GM19025 (cell line): ENCODE measurements around the gene CRK.

Experiments
- ATAC-seq: cut with Tn5 transposase; IDR thresholded peaks from one replicate; pipeline ENCODE4 v1.9.1; 2021; ENCODE audit warnings: mild to moderate bottlenecking, low read depth, moderate library complexity; ENCODE audit not compliant: unreplicated experiment

Gene CRK

DNA sequence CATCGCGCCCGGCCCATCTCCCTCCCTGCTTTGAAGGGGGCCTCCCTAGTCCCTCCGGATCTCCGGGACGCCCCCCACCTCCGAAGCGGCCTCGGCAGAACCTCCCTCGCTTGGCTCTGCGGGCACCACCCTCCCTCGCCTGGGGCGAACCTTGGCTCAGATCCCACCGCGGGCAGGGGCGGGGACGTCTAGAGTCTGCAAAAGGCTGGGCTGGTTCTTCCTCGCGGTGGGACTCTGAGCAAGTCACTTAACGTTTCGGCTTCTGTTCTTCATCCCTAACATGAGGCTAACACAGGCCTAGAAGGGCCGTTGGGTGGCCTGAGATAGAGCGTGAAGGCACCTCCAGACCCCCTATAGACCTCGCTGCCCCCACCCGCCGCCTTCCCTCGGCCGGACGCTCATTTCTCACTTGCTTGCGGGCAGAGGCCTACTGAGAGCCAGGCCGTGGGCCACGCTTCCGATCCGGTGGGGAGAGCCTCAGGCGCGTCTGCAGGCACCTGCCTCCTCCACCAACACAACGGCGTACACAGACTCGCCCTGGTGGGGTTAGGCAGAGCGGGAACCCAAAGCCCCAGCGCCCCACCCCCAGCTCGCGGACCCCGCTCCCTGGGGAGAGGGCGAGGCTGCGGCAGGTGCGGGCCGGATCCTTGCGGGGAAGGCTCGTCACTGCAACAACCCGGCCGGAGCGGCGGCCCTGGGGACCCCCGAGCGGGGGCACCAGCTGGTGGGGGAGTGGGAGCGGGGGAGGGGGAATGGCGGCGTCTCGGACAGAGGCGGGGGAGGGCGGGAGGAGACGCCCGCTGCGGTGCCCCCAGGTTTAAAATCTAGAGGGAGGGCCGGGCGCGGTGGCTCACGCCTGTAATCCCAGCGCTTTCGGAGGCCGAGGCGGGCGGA is 31.0 kb upstream of the CRK start:
- no peak for ATAC-seq

DNA sequence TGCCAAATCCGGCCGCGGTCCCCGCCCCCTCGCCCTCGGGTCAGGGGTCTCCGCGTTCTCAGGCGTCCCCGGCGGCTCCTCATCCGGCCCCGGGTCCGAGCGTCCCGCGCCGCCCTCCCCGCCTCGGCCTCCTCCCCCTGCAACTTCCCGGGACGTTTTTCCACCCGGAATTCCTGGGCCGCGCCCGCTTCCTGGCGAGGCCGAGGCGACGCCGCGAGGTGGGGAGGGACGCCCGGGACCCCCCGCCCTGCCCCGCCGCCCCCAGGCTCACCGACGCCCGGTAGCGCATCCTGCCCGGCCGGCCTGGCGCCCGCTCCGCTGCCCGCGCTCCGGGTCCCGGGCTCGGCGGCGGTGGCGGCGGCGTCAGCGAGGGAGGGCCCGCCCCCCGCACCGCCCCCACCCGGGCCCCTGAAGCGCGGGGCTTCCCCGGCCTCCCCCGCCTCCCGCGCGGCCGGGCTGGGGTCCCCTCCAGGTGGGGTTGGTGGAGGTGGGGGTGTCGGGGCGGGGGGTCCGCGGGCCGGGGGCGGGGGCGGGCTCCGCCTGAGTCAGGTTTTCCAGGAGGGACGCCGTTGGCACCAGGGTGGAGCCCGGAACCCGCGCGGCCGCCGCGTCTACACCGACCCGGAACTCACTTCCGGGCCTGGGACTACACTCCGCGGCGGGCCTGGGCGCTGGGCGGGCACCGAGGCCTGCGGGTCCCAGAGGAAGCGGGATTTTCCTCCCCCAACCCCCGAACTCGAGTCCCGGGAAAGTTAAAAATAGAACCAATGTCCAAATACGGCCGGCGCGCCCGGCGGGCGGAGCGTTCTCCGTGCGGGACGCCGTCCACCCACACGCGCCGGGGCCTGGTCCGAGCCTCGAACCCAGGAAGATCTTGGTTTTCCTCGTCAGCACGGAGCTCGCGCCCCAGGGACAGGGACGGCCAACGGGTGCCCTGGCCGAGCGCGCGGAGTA is 29.7 kb upstream of the CRK start:
- peak; percentile 32 for ATAC-seq

DNA sequence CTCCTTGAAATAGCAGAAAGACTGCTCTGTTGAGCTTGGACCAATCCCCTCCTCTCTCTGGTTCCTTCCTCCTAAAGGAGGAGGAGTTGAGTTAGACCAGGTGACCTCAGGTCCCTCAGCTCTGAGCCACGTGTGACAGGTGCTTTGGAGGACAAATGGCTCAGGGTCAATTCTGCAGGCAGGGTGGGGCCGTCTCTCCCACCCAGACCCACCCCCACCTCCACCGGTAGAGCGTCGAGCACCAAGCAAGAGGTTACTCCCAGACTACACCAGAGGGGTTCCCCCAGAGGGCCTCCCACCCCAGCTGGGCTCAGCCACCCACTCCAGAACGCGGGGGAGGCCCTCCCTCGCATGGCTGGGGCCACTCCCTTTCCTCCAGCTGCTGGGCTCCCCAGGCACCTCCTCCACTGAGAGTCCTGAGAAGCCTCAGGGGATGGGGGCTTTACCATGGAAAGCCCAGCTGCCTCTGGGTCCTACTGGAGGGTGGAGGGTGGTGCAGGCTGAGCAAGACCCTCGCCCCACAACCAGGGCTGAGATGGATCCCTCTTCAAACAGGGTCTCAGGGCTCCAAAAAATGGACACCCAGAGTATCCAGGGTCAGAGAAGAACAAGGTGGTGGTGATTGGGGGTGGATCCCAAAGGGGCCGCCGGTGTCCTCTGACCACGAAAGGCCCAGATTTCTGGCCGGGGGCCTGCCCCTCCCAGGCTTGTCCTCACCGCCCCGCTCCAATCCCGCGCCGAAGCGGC is 28.8 kb upstream of the CRK start:
- ATAC-seq = peak; percentile 48

DNA sequence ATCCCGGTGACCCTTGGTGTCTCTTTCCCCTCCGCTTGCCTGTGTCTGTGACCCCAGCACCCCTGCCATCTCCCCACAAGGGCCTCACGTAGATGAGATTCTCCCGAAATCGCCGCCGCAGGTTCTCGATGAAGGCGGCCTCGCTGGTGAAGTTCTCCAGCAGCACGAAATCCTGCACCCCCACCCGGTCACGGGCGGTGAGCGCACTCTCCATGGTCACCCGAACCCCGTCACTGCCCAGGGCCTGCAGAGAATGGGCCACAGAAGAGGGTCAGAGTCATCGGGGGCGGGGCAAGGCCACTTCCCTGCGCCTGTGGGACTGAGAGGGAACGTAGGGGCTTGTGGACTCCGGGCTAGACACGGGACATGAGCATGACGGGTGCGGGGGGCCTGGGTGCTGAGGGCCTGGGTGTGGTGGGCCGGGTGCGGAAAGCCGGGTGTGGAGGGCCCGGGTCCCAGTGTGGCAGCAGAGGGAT is 28.1 kb upstream of the CRK start:
- ATAC-seq = no peak

DNA sequence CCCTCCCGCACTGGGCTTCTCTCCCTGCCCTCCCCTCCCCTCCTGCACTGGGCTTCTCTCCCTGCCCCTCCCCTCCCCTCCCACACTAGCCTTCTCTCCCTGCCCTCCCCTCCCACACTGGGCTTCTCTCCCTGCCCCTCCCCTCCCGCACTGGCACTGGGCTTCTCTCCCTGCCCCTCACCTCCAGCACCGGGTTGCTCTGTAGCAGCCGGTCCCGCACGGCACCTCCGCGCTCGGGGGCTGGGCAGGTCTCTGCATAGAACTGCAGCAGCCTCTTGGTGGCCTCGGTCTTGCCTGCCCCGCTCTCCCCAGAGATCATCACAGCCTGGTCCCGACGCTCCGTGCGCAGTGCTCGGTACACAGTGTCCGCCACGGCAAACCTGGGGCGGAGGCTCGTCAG is 26.6 kb upstream of the CRK start:
- no peak for ATAC-seq

DNA sequence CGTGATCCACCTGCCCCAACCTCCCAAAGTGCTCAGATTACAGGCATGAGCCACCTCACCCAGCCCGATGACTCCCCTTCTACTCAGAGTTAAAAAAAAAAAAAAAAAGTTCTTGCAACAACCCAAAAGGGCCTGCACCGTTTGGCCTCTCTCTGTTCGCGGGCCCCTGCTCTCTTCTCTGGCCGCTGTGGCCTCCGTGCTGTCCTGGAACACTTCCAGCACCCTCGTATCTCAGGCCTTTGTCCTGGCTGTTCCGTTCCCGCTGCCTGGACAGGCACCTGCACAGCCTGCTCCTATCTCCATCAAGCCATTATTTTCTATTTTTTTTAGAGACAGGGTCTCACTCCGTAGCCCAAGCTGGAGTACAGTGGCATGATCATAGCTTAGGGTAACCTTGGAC is 25.7 kb upstream of the CRK start:
- no peak for ATAC-seq

DNA sequence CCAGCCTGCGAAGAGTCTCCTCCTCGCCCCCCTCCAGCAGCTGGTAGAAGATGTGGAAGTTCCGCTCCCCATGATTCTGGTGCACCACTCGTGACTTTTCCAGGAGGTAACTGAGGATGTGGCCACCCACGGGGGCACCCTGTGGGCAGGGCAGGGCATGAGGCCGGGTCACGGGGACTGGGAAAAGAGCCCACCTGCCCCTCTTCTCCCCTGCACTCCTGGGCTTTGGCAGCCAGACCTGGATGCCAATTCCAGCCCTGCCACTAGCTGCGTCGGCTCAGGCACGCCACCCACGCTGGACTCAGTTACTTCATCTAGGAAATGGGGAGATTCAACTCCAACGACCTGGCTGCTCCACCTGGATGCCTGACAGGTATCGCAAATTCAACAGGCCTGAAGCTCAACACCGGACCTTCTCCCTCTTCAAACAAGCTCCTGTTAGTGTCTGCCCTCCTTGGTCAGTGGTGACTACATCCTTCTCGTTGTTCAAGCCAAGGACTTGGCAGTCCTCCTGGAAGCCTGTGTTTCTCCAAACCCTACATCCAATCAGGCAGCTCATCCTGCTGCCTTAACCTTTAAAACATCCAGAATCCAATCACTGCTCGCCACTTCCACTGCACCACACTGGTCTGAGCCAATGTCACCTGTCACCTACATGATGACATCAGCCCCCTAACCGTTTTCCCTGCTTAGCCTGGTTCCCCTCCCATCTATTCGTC is 24.9 kb upstream of the CRK start:
- no peak for ATAC-seq

DNA sequence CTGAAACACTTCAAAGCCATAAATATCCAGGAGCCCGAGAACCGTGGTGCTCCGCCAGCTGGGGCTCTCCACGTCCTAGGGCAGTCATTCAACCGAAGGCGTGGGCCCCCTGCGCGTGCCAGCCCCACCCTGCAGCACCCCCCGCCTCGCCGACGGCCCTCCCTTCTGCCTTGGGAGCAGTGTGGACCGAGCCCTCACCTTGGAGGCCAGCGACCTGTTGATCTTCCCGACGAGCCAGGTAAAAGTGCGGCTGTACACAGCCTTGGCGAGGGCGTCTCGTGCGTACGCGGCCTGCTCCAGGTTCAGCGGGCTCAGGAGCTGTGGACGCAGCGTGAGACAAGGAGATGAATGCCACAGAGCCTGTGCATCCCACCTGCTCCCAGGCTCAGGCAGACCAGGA is 22.4 kb upstream of the CRK start:
- no peak for ATAC-seq

DNA sequence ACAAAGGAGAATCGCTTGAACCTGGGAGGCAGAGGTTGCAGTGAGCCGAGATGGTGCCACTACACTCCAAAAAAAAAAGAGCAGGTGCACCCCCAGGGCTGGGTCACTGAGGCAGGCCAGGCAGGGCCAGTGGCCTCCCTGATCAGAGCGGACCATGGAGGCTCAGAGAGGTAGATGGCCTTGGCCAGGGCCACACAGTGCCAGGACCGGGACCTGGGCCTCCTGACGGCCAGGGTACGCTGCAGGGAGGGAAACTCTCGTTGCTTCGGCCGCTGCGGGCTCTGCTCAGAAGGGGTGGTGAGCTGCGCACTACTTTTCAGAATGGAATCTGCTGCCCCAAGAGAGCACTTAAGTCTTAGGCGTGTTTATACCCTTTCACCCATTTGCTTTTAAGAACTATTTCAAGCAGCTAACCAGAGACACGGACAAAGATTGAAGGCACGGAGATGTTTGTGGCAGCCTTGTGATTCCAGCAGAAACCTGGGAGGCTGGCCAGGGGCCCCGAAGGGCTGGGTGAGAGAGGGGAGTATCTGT is 19.4 kb upstream of the CRK start:
- no peak for ATAC-seq

DNA sequence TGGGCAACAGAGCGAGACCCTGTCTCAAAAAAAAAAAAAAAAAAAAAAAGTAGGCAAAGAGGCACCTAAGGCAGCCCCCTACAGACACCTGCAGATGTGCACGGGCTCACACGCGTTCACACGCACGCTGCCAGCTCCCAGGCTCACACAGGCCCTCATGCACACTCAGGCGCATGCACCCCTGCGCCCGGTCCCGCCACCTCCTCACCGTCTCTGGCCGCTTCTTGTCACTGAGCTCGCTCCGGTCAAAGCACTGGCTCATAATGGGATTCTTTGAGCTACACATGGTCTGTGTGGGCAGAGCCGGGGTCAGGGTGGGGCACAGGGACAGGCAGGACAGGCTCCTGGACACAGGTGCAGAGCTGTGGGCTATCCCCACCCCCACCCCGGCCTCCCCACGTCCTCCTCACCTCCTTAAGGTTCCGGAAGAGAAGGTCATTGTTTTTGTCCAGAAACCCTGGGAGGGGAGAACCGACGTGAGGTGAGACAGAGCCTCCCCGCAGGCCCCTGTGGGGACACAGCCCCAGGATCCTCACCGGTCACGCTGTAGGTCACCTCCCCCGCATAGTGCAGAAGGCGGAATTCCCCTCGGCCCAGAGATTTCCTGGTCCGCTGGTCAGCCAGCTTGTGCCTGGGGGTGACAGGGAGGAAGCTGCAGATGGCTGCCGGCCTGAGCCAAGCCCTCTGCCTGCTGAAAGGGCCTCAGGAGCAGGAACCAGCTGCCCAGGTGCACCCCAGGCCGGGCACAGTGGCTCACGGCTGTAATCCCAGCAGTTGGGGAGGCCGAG is 18.6 kb upstream of the CRK start:
- peak; percentile 67 for ATAC-seq

DNA sequence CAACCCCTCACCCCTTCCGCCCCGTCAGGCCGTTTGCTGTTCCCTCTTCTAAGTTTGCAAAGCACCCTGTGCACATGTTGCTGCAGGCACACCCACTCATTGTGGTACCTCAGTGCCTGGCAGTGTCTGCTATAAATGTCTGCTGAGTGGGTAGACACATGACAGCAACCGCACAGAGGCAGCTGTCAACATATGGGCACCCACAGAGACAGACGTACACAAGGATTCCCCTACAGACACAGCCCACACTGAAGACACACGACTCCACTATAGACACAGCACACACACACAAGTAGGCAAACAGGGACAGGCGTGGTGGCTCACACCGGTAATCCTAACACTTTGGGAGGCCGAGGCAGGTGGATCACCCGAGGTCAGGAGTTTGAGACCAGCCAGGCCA is 17.8 kb upstream of the CRK start:
- no peak for ATAC-seq

DNA sequence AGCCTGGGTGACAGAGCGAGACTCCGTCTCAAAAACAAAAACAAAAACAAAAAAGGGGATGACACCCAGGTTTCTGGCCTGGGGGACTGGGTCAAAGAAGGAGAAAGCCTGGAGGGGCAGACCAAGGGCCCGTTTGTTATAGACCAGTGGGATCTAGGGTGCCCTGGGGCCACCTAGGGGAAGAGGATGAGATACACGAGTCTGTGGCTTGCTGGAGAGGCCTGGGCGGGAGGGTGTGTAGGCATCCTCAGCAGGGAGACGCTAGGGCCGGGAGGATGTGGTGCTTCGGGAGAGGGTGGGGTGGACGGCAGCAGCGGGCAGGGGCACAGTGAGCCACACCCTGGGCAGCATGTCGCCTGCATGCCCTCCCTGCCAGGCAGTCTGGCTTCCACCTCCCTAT is 17.1 kb upstream of the CRK start:
- no peak for ATAC-seq

DNA sequence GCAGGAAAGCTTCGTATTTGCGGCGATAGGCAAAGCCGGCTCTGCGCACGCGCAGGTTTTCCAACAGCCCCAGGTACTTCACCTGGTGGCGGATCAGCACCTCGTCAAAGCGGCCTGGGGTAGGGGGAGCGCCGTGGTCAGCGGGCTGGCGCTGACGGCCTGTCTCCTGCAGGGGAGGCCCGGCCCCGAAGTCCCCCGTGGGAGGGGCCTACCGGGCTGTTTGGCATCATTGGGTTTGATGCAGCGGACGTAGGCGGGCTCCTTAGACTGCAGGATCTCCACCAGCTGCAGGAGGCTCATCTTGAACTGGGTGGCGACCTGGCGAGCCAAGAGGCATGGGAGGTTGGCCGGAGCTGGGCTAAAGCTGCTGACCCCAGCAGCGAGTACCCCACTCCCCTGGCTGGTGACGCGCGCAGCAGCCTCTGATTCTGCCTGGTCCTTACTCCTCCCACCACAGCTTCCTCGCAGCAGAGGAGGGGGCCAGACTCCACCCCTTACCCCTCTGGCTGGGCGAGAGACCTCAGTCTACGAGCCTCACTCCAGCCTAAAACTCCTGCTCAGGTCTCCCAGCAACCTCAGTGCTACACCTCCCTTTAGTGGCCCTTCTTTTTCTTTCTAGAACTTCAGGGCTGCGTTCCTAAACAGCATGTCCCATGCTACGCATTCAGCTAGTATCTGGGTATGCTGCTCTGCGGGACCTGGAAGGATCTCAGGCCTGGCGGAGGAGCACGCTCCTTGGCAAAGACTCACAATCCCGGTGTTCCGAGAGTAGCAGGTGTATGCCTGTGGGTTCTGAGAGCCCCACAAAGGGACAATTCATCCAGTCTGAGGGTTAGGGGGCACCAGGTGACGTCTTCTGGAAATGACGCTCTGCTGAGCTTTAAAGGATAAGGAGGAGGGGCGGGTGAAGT is 16.1 kb upstream of the CRK start:
- no peak for ATAC-seq

DNA sequence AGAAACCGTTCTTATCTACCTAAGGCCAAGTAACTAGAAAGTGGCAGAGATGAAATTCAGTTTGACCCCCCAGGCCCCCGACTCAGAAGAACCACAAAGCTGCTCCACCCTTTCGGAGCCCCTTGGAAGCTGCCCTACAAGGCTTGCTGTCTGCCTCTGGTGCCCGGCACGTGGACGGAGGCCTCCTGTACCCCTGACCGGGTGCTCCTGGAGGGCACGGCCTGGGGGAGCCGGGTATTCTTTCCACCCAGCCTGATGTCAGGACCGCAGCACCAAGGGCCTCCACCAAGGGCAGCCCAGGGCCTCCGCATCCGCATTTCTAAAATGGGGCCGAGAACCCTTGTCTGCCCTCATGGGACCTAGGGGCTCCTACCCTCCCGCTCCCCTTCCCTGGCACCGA is 15.5 kb upstream of the CRK start:
- ATAC-seq = no peak

DNA sequence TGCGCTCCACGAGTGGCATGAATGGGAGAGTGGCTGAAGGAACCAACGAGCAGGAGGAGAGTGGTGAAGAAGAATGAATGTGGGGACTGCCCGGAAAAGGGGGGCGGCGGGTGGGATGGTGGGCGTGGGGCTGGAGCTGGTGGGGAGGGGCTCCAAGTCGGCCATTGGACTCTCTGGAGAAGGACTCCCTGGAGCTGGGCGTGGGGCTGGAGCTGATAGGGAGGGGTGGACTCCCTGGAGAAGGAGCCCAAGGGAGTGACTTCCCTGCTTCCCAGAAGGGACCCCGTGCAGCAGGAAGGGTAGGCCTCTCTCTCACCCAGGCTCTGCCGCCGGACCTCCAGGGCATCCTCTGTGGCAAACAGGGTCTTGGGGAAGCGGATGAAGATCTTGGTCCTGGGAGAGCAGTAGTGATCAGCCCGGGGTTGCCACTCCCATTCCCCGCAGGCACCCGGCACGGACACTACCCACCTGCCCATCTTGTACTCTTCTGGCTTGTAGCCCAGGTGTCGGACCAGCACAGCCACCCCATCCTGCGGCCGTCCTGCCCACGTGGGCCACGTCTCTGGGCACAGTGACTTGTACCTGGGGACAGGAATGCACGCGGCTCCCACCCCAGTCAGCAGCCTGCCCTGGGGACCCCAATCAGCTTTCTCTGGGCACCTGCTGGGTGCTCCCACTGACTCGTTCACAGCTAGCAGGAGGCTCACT is 14.9 kb upstream of the CRK start:
- ATAC-seq = no peak

DNA sequence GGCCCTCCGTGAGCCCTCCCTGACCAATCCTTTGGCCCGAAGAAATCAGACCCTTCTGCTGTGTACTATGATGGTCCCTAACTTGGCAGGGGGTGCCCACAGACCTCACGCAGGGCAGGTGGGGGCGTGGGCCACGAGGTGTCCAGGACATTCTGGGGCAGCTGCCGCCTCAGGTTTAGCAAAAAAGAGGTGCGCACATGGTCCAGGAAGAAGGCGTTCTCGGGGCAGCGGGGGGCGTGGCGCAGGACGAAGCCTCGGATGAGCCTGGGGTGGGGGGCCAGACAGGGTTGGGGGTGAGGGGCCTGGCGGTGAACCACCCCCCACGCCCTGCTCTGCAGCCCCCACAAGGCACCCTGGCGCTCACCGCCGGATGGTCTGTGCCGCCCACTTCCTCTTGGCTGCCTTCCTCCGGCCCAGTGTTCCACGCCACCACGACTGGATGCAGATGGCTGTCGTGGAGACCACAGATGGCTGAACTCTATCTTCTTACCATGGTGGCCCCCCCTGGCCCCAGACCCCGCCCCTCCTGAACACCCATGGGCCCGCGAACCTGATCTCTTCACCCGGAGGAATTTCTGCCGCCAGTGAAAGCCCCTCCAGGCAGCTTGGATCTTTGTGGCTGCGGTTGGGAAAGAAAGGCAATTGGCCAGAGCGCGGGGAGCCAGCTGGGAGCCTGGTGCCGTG is 14.2 kb upstream of the CRK start:
- ATAC-seq = no peak
